Right lobe of liver (tissue), 4 donors: ENCODE data around the gene TNPO2.

Experiments
- CTCF ChIP-seq, 4 donors: fragments of 200-600 bp in 3 of 4; fragments of 450-650 bp in 1 of 4; IDR thresholded peaks; one replicate each; pipeline versions ENCODE4 v1.5.1 to v1.8.0; 2016 to 2022; ENCODE audit warnings: antibody characterized with exemption in 4 of 4, mild to moderate bottlenecking in 2 of 4
- POLR2A ChIP-seq: fragments of 450-650 bp; IDR thresholded peaks from one replicate; pipeline ENCODE4 v1.6.1; 2017; ENCODE audit warnings: antibody characterized with exemption, mild to moderate bottlenecking
- donor health status: DM: no; HTN: no; CAD: no.
- donor health status: DM: no; HTN: no; CAD: no.
- donor health status: DM: no; HTN: yes; CAD: no.

- TF ChIP-seq POLR2A (no peak), CTCF (IDR thresholded peaks at IDR 0.05) (no peak)
These were observed 12.5 kb downstream of the TNPO2 start for GRCh38 chr19:12711187-12711586.
